ENCODE measurements around the gene BCL2L2.

Gene BCL2L2

GRCh38 chr14:23281247-23281646 is 25.4 kb upstream of the BCL2L2 start:
- in situ Hi-C loops (cut with HindIII; ENCODE audit: low sequenced_read_pairs): no loop called here
- no peak for TF ChIP-seq CTCF (IDR thresholded peaks at IDR 0.05; ENCODE audit: low read depth, low read length)
- H3K4me3 ChIP-seq (ENCODE audit: low read depth, low read length): no peak overlapping the region
- DNase-seq (ENCODE audit: low read depth, low spot score): no peak

GRCh38 chr14:23284654-23285529 is 21.7 kb upstream of the BCL2L2 start:
- in situ Hi-C loops (cut with HindIII; ENCODE audit: low sequenced_read_pairs): no loop called here
- DNase-seq (ENCODE audit: low read depth, low spot score): no peak
- H3K4me3 ChIP-seq (ENCODE audit: low read depth, low read length): peak overlapping the region; percentile 95
- no peak for TF ChIP-seq CTCF (IDR thresholded peaks at IDR 0.05; ENCODE audit: low read depth, low read length)

- TF ChIP-seq CTCF (IDR thresholded peaks at IDR 0.05; ENCODE audit: low read depth, low read length): no peak
- in situ Hi-C loops (cut with HindIII; ENCODE audit: low sequenced_read_pairs): no loop called here
- DNase-seq (ENCODE audit: low read depth, low spot score): no peak
- H3K4me3 ChIP-seq (ENCODE audit: low read depth, low read length): peak overlapping the region; percentile 95
Observed at GRCh38 chr14:23285530-23286019, 21.1 kb upstream of the BCL2L2 start.

- peak; percentile 98 for DNase-seq (ENCODE audit: low read depth, low spot score)
- peak within 1 kb of the TSS; percentile 95 for H3K4me3 ChIP-seq (ENCODE audit: low read depth, low read length)
- in situ Hi-C loops (cut with HindIII; ENCODE audit: low sequenced_read_pairs): no loop called here
- peak; percentile 3 for TF ChIP-seq CTCF (IDR thresholded peaks at IDR 0.05; ENCODE audit: low read depth, low read length)
Observed at GRCh38 chr14:23286020-23286901, 20.4 kb upstream of the BCL2L2 start, which contains the start of gene HOMEZ. HOMEZ (minus strand) TSS chr14:23286132; CDS start chr14:23285952, 180 bp downstream.

- peak overlapping the region; percentile 95 for H3K4me3 ChIP-seq (ENCODE audit: low read depth, low read length)
- in situ Hi-C loops (cut with HindIII; ENCODE audit: low sequenced_read_pairs): no loop called here
Observed at GRCh38 chr14:23286902-23287479, 19.6 kb upstream of the BCL2L2 start.

More at GRCh38 chr14:23286902-23287479, 19.6 kb upstream of the BCL2L2 start:
- no peak for TF ChIP-seq CTCF (IDR thresholded peaks at IDR 0.05; ENCODE audit: low read depth, low read length)
- DNase-seq (ENCODE audit: low read depth, low spot score): no peak
